Activated naive CD4-positive, alpha-beta T cell treated with anti-CD3 and anti-CD28 coated beads, Interleukin-2, amount 50 U/mL, for 72 hours (primary cell): Measurements from ENCODE around the gene ANKFN1. TPM values are rescaled to one million over a fixed set of nuclear protein-coding genes. Genes with fewer than 3 reads are reported as not detected.

Source experiments
- ATAC-seq, 2 donors: fragments of 150-1000 bp; cut with Tn5 transposase; 2 replicates each; pipeline ENCODE4 v1.10.0; 2021; ENCODE audit warnings: mild to moderate bottlenecking in 2 of 2, moderate library complexity in 2 of 2
- DNase-seq, 2 donors: peaks; one replicate each; pipeline ENCODE4 v3.0.0; 2021 to 2022; ENCODE audit warnings: low spot score in 2 of 2
- H3K27ac Mint-ChIP-seq, 2 donors: one replicate each; pipeline ENCODE4 v1.8.0; 2022; ENCODE audit warnings: mild to moderate bottlenecking in 2 of 2, mixed read lengths in 2 of 2
- H3K36me3 Mint-ChIP-seq, 2 donors: one replicate each; pipeline ENCODE4 v1.8.0; 2022; ENCODE audit warnings: mixed read lengths in 2 of 2
- H3K9me3 Mint-ChIP-seq, 2 donors: one replicate each; pipeline ENCODE4 v1.8.0; 2022; ENCODE audit warnings: mixed read lengths in 2 of 2
- total RNA-seq, 2 donors: library from RNA; stranded (reverse); gene quantifications; one replicate each; pipeline ENCODE4 v1.2.3, GENCODE V29; 2022

ANKFN1 gene
- total RNA-seq, 2 donors from 2014 or later = not detected

DNA sequence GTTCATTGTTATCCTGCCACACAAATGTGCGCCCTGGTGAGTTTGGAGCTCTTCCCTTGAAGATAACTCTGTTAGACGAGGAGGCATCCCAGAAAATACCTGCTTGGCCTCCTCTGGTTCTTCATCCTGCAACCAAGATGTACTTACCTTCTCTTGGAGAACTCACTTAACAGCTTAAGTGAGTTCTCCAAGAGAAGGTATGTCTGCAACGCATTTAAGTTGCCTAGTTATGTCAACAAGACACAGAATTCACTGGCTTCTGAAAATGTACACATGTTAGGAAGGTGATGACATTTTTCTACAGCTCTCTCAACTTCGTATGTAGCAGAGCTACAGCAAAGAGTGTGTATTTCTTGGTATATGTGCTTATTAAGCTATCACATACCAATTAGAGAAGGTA, 361.6 kb downstream of the ANKFN1 start:
- Mint-ChIP-seq H3K9me3 (no peaks in the 10 kb centered on the region), H3K27ac (no peak overlapping the region), H3K36me3 (no peaks in the 10 kb centered on the region)
- ATAC-seq = no peak
- DNase-seq = no peak

DNA sequence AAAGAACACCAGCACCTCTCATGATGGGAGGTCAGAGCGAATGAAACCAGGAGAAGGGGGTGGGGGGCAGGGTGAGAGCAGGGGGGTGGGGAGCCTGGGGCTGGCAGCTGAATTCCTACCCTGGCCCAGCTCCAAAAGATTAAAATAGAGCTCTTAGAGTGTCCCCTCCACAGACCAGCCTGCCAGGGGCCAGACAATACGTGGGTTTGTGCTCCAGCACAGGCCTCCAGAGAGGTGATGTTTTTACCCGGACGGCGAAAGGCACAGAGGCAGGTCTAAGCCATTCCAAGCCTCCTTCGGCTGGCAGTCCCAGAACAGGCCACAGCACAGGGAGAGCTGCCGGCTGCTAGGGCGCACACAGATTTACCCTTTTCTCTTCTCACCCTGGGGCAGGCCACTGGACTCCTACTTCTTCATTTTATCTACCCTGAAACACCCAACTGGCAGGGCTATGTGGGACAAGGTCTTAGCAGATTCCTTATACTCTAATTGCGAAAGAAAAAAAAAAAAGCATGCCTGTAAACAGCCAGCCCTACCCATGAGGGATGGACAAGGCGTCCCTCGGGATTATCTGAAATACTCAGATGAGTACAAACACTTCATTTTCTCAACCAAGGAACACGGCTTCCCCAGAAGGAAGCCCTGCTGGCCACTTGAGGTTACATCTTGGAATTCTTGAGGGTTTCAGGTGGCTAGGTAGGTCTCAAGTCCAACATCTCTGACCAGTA, 368.3 kb downstream of the ANKFN1 start:
- no peak for ATAC-seq
- Mint-ChIP-seq H3K27ac (no peak overlapping the region), H3K9me3 (no peaks in the 10 kb centered on the region), H3K36me3 (no peaks in the 10 kb centered on the region)
- DNase-seq = no peak

DNA sequence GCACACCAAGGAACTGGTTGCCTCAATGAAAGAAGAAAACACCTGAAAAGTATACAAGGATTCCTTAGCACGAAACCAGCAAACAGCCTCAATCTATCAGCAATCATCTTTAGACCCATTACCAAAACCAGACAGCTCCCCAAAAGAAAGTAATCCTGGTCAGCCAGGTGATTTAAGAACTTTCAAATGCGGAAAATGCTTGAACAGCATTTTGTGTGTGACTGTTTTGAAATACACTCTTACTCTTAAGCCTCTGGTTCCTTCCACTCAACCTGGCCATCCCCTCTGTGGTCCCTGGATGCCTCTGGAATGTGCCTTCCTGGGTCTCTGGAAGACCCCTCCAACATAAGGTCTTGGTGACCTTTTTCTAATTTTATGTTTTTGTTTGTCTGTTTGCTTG, 369.8 kb downstream of the ANKFN1 start:
- DNase-seq (no peak), ATAC-seq (no peak)
- no peaks in the 10 kb centered on the region for H3K36me3 Mint-ChIP-seq
- no peaks in the 10 kb centered on the region for H3K9me3 Mint-ChIP-seq
- no peak overlapping the region for H3K27ac Mint-ChIP-seq

DNA sequence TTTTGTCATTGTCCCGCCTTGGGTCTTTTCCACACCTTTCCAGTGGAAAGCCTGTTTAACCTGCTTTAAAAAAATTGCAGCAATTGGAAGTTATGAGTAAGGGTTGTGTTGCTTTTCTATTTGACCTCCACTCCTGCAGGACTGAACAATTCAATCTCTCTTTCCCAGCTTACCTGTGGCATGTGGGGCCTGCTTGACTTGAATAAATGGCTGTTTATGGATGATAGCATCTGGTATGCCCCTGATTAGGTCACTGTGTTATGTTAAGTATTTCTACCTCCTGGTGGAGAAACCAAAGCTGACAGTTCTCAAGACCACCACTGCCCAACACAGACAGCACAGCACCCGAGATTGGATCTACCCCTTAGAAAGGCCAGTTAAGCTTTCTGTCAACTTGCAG, 375.4 kb downstream of the ANKFN1 start:
- H3K36me3 Mint-ChIP-seq = no peaks in the 10 kb centered on the region
- ATAC-seq (no peak), DNase-seq (no peak)
- no peaks in the 10 kb centered on the region for H3K9me3 Mint-ChIP-seq
- H3K27ac Mint-ChIP-seq = no peak overlapping the region

DNA sequence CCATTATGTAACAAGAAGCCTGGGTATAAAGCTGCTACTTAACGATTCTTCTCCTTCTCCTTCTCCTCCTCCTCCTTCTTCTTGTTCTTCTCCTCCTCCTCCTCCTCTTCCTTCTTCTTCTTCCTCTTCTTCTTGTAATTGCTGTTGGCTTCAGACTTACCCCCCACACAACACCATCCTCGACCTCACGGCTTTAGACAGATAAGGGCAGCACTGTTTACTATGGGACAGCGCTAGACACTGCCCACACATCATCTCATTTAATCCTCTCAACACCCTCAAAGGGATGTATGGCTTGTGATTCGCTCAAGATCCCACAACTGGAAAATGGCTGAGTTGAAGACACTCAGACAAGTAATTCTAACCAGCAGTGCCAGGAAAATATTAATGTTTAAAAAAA, 379.7 kb downstream of the ANKFN1 start:
- DNase-seq (no peak), ATAC-seq (no peak)
- Mint-ChIP-seq H3K9me3 (no peaks in the 10 kb centered on the region), H3K36me3 (no peaks in the 10 kb centered on the region), H3K27ac (no peak overlapping the region)

DNA sequence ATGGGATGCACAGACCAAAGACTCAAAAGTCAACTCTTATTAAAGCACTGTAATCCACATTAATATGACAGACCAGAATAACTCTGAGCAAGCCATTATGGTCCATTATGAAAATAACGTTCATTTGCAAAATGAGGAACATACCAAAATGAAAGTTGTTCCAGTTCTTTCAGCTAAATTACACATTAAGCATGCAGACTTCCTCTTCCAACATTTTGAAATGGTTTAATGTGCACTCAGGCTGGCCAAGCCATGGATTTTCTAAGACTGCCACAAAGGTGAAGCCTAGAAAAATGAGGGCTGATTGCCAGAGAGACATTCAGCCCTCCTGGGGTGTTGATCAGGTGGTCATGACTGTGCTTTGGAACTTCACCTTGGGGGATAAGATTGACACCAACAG, 383.5 kb downstream of the ANKFN1 start:
- no peak overlapping the region for H3K27ac Mint-ChIP-seq
- peaks cover 6 to 7% of the 10 kb centered on the region in 2 donors for H3K9me3 Mint-ChIP-seq
- no peak for ATAC-seq
- no peak for DNase-seq
- no peaks in the 10 kb centered on the region for H3K36me3 Mint-ChIP-seq

DNA sequence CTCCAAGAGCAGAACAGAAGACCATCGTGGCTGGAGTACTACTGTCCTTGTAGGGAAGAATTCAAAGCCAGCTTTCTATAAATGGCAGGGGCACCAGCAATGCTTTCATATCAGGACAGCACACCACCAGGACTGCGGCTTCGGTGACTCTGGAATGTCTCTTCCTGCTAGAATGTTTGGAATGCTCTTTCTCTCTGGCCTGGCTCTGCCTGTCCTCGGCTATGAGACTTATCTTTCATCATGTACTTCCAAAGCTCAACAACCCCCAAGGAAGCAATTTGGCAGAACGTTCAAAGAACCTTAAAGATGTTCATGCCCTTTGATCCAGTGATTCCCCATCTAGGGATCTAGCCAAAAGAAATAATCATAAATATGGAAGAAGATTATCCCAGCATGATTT, 387.6 kb downstream of the ANKFN1 start:
- Mint-ChIP-seq H3K27ac (no peak overlapping the region), H3K9me3 (peaks cover 6 to 7% of the 10 kb centered on the region in 2 donors), H3K36me3 (no peaks in the 10 kb centered on the region)
- no peak for DNase-seq
- ATAC-seq = no peak

DNA sequence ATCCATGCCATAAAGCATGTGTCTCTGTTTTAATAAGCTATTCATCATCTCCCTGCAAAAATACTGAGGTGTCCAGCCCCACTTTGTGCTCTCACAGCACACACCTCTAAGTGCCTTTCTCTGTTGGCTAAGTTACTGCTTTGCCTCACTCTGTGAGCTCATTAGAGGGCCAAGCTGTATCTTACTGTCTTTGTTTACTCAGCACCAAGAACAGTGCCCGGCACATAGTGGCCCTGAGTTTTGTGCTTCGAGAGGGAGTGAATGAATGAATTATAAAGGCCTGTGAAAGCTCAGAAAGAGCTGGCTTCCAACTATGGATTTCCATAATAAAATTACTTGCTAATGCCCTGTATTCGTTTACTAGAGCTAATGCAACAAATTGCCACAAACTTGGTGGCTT, 390.0 kb downstream of the ANKFN1 start:
- H3K9me3 Mint-ChIP-seq = peaks cover 6 to 7% of the 10 kb centered on the region in 2 donors
- H3K27ac Mint-ChIP-seq = no peak overlapping the region
- DNase-seq (no peak), ATAC-seq (no peak)
- no peaks in the 10 kb centered on the region for H3K36me3 Mint-ChIP-seq

DNA sequence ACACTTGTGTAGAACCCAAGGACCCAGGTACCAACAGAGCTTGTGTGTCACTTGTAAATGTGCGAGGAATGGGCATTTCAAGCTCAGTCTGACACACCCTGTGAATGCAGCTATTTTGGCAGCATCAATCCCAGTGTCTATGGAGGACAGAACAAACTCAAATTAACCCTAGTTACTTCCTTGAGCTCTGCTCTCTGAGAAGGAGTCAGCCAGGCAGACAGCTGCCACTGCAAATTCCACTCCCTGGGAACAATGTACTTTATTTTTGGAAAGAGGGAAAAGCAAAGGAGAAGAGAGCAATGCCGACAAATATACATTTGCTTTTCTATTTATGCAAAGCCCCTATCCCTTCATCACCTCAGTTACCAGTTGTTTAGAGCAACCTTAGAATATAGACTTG, 391.8 kb downstream of the ANKFN1 start:
- Mint-ChIP-seq H3K36me3 (no peaks in the 10 kb centered on the region), H3K9me3 (peaks cover 0 to 6% of the 10 kb centered on the region in 2 donors), H3K27ac (no peak overlapping the region)
- ATAC-seq = no peak
- DNase-seq = no peak

DNA sequence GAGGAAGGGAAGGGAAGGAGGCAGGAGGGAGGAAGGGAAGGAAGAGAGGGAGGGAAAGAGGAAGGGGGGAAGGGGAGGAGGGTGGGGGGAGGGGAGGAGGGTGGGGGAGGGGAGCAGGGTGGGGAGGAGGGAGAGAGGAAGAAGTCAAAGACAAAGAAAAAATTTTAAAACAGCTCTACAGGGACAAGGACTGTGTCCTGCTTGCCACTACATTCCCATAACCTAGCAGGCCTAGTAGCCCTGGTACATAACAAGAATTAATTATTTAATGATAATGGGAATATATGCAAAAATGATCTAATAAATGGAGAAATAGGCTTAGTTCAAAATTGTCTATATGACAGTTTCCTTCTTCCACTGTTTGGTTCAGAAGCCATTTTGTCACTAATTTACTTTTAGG, 392.7 kb downstream of the ANKFN1 start:
- no peaks in the 10 kb centered on the region for H3K36me3 Mint-ChIP-seq
- ATAC-seq = no peak
- no peak for DNase-seq
- peaks cover 0 to 6% of the 10 kb centered on the region in 2 donors for H3K9me3 Mint-ChIP-seq
- no peak overlapping the region for H3K27ac Mint-ChIP-seq

DNA sequence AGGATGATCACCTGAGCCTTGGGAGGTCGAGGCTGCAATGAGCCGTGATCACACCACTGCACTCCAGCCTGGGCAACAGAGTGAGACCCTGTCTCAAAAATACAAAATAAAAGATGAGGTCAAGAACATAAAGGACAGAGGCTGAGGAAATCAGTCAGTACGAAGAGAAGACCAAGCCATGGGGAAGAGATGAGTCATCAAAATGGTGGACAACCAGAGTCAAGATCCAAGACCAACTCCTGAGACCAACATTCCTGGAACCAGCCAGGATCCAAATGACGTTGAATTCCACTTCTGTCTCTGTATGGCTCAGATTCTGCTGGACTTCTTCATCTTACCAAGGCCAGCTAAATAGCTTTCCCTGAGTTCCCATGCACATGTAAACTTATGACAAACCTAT, 395.4 kb downstream of the ANKFN1 start:
- DNase-seq (no peak), ATAC-seq (no peak)

DNA sequence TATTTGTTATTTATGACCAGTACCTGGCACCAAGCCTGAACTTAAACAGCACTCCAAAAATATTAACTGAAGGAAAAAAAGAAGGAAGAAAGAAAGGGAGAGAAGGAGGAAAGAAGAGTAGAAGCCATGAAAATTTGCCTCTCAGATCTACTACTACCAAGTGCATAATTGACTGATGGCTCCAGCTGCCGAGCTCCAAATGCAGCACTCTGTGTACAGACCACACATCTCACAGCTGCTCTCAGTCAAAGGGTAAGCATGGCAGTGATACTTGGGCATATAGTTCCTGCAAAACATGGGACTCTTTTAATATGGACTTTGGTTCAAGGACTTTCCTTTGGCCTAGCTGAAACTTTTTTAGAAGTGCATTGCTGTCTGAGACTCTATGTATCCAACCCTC, 396.2 kb downstream of the ANKFN1 start:
- DNase-seq (no peak), ATAC-seq (no peak)
- Mint-ChIP-seq H3K36me3 (peaks cover 0 to 4% of the 10 kb centered on the region in 2 donors), H3K9me3 (peaks cover 7 to 11% of the 10 kb centered on the region in 2 donors), H3K27ac (no peak overlapping the region)

More for the DNA sequence above, 395.4 kb downstream of the ANKFN1 start:
- H3K36me3 Mint-ChIP-seq = peaks cover 0 to 4% of the 10 kb centered on the region in 2 donors
- H3K9me3 Mint-ChIP-seq = peaks cover 7 to 11% of the 10 kb centered on the region in 2 donors
- H3K27ac Mint-ChIP-seq = no peak overlapping the region

DNA sequence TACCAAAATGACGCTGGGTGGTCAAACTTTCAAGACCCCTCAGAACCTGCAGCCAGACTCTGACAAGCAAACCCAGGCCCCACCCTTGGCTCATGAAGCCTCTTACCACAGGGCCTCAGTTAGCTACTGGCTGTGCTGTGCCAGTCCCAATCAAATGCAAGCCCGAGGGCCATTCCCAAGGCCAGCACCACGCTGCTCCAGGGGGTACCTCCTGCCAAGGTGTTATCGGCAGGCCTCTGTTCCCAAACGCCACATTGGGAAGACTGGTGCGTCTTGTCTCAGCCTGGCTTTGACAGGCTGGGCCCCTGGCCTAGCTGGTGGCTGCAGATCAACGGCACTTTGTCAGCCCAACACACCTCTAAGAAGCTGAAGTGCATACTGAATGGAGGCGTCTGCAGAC, 404.4 kb downstream of the ANKFN1 start:
- no peak overlapping the region for H3K27ac Mint-ChIP-seq
- ATAC-seq (no peak), DNase-seq (no peak)
- no peaks in the 10 kb centered on the region for H3K9me3 Mint-ChIP-seq
- H3K36me3 Mint-ChIP-seq = no peaks in the 10 kb centered on the region

DNA sequence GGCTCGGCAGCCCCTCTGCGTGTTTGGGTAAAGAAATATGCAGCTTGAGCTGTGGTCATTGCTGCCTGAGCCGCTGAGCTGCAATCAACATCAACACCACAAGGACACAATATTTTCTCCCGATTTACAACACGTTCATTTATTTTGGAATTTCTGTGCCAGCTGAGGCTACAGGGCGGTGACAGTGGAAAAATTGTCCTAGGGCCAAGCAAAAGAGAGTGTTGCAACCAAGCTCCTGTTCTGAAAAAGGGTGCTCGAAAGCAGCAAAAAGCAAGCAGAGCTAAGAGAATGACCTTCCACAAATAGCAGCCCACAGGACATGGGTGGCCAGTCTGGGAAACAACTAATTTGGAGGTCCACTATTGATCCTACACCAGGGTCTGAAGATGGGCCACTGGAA, 404.8 kb downstream of the ANKFN1 start:
- ATAC-seq = no peak
- no peaks in the 10 kb centered on the region for H3K9me3 Mint-ChIP-seq
- no peak overlapping the region for H3K27ac Mint-ChIP-seq

More for the DNA sequence above, 404.8 kb downstream of the ANKFN1 start:
- no peaks in the 10 kb centered on the region for H3K36me3 Mint-ChIP-seq
- DNase-seq = no peak
